K562 (cell line): Measurements from ENCODE around the gene PFN3. TPM values are rescaled to one million over a fixed set of nuclear protein-coding genes. Genes with fewer than 3 reads are reported as not detected.

Experiments
- ELF4 ChIP-seq: fragments of 450-650 bp; formaldehyde crosslinking; IDR thresholded peaks from 2 replicates; pipeline ENCODE4 v1.4.0; 2022; ENCODE audit warnings: missing genetic modification characterization
- FOXA3 ChIP-seq, 2 experiments: fragments of 450-650 bp in 1 of 2; sonication (generic) in 1 of 2; formaldehyde crosslinking; IDR thresholded peaks in 1 of 2; conservative IDR thresholded peaks in 1 of 2; 2 replicates each; pipeline versions ENCODE4 v1.4.0 to v1.8.0; 2020 to 2022; ENCODE audit warnings: mild to moderate bottlenecking in 2 of 2, missing genetic modification reagents in 1 of 2
- IRF2 ChIP-seq: sonication (generic); formaldehyde crosslinking; IDR thresholded peaks from 2 replicates; pipeline ENCODE4 v1.8.1; 2022; ENCODE audit warnings: mild to moderate bottlenecking, missing genetic modification reagents
- MAZ ChIP-seq, 2 experiments: fragments of 450-650 bp in 1 of 2; sonication (generic) in 1 of 2; formaldehyde crosslinking; IDR thresholded peaks in 1 of 2; conservative IDR thresholded peaks in 1 of 2; 2 replicates each; pipeline versions ENCODE4 v1.4.0 to v1.5.0; 2020; ENCODE audit warnings: mild to moderate bottlenecking in 1 of 2, missing genetic modification reagents in 1 of 2
- MEF2D ChIP-seq: conservative IDR thresholded peaks from 2 replicates; pipeline ENCODE4 v1.6.1; 2016; ENCODE audit warnings: low read depth, missing genetic modification characterization, missing compliant biosample characterization
- POLR3A ChIP-seq: IDR thresholded peaks from 2 replicates; pipeline ENCODE4 v1.6.1; 2011; ENCODE audit warnings: borderline replicate concordance, mild to moderate bottlenecking, moderate library complexity; ENCODE audit not compliant: insufficient read length, insufficient read depth; ENCODE audit errors: extremely low read depth
- RBFOX2 ChIP-seq: fragments of 200-400 bp; formaldehyde crosslinking; IDR thresholded peaks from 2 replicates; pipeline ENCODE4 v1.6.1; 2017; ENCODE audit warnings: low read depth, mild to moderate bottlenecking, low read length, moderate library complexity
- RBM14 ChIP-seq: fragments of 200-400 bp; formaldehyde crosslinking; IDR thresholded peaks from 2 replicates; pipeline ENCODE4 v1.6.1; 2018; ENCODE audit warnings: low read depth, mild to moderate bottlenecking, low read length, moderate library complexity, borderline replicate concordance; ENCODE audit not compliant: insufficient read depth
- TARDBP ChIP-seq: fragments of 450-650 bp; IDR thresholded peaks from 2 replicates; pipeline ENCODE4 v1.6.1; 2016
- ZNF124 ChIP-seq: sonication (generic); formaldehyde crosslinking; IDR thresholded peaks from 2 replicates; pipeline ENCODE4 v1.8.1; 2022; ENCODE audit warnings: missing genetic modification reagents
- ZNF224 ChIP-seq: sonication (generic); formaldehyde crosslinking; IDR thresholded peaks from 2 replicates; pipeline ENCODE4 v1.8.0; 2022; ENCODE audit warnings: mild to moderate bottlenecking, missing genetic modification reagents
- ZNF609 ChIP-seq: sonication (generic); formaldehyde crosslinking; IDR thresholded peaks from 2 replicates; pipeline ENCODE4 v1.8.1; 2023; ENCODE audit warnings: missing genetic modification reagents, mild to moderate bottlenecking, borderline replicate concordance
- ZNF780A ChIP-seq: fragments of 250-450 bp; sonication (Bioruptor Pico); IDR thresholded peaks from 2 replicates; pipeline ENCODE4 v1.5.0; 2021; ENCODE audit warnings: mild to moderate bottlenecking
- ZNF830 ChIP-seq: fragments of 250-450 bp; sonication (Bioruptor Pico); IDR thresholded peaks from 2 replicates; pipeline ENCODE4 v1.5.0; 2021; ENCODE audit warnings: mild to moderate bottlenecking
- polyA plus RNA-seq, 8 experiments: library from polyadenylated mRNA; depleted of rRNA in 4 of 8; stranded (reverse) in 5 of 8; unstranded in 3 of 8; fragments of >200 nt; fragmentation: Nextera tagmentation in 2 of 8; fragmentation: Illumina TruSeq in 1 of 8; extraction: Ambion mirVana in 2 of 8; extraction: Trizol in 1 of 8; gene quantifications; 2 replicates each; pipeline versions ENCODE4 v1.2.1 to v1.2.3, GENCODE V29; 2011 to 2014; ENCODE audit warnings: inconsistent platforms in 1 of 8, missing spikeins in 1 of 8
- total RNA-seq, 7 experiments: library from RNA; depleted of rRNA in 6 of 7; stranded (reverse); fragments of >200 nt in 6 of 7; fragmentation: Illumina TruSeq in 2 of 7; extraction: Trizol in 2 of 7; gene quantifications; 2 replicates each; pipeline versions ENCODE4 v1.2.1 to v1.2.3, GENCODE V29; 2011 to 2021; ENCODE audit warnings: low replicate concordance in 1 of 7
- TF ChIP-seq, protein P1 (sequence below): fragments of 450-650 bp; formaldehyde crosslinking; conservative IDR thresholded peaks from 2 replicates; pipeline ENCODE4 v1.4.0; 2022; ENCODE audit warnings: mild to moderate bottlenecking, missing genetic modification characterization
- TF ChIP-seq, protein P2 (sequence below): fragments of 250-450 bp; sonication (Bioruptor Pico); IDR thresholded peaks from 2 replicates; pipeline ENCODE4 v1.4.0; 2020; ENCODE audit warnings: mild to moderate bottlenecking
- TF ChIP-seq, protein P3 (sequence below): IDR thresholded peaks from 2 replicates; pipeline ENCODE4 v1.6.1; 2016; ENCODE audit warnings: missing genetic modification characterization, missing compliant biosample characterization

The PFN3 gene
- total and polyA plus RNA-seq, 9 of the 15 experiments (the other 6 are each of a cell fraction or from before 2014, with no cell fraction given), result not detected

GRCh38 chr5:177403792-177404640 lies 3.6 kb upstream of the PFN3 start (continued):
- TF ChIP-seq, protein P1, sequence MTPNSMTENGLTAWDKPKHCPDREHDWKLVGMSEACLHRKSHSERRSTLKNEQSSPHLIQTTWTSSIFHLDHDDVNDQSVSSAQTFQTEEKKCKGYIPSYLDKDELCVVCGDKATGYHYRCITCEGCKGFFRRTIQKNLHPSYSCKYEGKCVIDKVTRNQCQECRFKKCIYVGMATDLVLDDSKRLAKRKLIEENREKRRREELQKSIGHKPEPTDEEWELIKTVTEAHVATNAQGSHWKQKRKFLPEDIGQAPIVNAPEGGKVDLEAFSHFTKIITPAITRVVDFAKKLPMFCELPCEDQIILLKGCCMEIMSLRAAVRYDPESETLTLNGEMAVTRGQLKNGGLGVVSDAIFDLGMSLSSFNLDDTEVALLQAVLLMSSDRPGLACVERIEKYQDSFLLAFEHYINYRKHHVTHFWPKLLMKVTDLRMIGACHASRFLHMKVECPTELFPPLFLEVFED, result no peak
- no peak; the same call in 1 of the 2 replicates for TF ChIP-seq ZNF830 (CRISPR knock-in tag)
- no peak for TF ChIP-seq RBM14
- TF ChIP-seq ZNF124 (CRISPR knock-in tag), result 0 out of 2 replicates have a peak, but pooled peaks have one; percentile 64
- no peak for TF ChIP-seq IRF2 (CRISPR knock-in tag)
- no peak; the same call in 1 of the 2 replicates for TF ChIP-seq ZNF609 (CRISPR knock-in tag)
- TF ChIP-seq, protein P2, sequence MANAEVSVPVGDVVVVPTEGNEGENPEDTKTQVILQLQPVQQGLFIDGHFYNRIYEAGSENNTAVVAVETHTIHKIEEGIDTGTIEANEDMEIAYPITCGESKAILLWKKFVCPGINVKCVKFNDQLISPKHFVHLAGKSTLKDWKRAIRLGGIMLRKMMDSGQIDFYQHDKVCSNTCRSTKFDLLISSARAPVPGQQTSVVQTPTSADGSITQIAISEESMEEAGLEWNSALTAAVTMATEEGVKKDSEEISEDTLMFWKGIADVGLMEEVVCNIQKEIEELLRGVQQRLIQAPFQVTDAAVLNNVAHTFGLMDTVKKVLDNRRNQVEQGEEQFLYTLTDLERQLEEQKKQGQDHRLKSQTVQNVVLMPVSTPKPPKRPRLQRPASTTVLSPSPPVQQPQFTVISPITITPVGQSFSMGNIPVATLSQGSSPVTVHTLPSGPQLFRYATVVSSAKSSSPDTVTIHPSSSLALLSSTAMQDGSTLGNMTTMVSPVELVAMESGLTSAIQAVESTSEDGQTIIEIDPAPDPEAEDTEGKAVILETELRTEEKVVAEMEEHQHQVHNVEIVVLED, result peak; percentile 53; the same call in 1 of the 2 replicates
- TF ChIP-seq TARDBP, result peak; percentile 79; the same call in 1 of the 2 replicates
- TF ChIP-seq ELF4 (CRISPR knock-in tag), result peak; percentile 53; the same call in 1 of the 2 replicates
- TF ChIP-seq ZNF224, result 0 out of 2 replicates have a peak, but pooled peaks have one; percentile 27
- no peak for TF ChIP-seq FOXA3 (CRISPR knock-in tag; conservative IDR thresholded peaks at IDR 0.05 in 1 of 2, IDR thresholded peaks at IDR 0.05 in 1 of 2)
- TF ChIP-seq MEF2D (tag), result no peak
- TF ChIP-seq, protein P3, sequence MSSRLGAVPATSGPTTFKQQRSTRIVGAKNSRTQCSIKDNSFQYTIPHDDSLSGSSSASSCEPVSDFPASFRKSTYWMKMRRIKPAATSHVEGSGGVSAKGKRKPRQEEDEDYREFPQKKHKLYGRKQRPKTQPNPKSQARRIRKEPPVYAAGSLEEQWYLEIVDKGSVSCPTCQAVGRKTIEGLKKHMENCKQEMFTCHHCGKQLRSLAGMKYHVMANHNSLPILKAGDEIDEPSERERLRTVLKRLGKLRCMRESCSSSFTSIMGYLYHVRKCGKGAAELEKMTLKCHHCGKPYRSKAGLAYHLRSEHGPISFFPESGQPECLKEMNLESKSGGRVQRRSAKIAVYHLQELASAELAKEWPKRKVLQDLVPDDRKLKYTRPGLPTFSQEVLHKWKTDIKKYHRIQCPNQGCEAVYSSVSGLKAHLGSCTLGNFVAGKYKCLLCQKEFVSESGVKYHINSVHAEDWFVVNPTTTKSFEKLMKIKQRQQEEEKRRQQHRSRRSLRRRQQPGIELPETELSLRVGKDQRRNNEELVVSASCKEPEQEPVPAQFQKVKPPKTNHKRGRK, result no peak
- TF ChIP-seq POLR3A, result no peak
- peak in 1 of 2 experiments; percentile 77 for TF ChIP-seq MAZ (CRISPR knock-in tag; conservative IDR thresholded peaks at IDR 0.05 in 1 of 2, IDR thresholded peaks at IDR 0.05 in 1 of 2)
- TF ChIP-seq ZNF780A (CRISPR knock-in tag), result no peak
- peak; percentile 89 for TF ChIP-seq RBFOX2
